SU-DHL-6 (cell line): ENCODE results near the gene JAK1.

ENCODE experiments used
- H2AFZ ChIP-seq: fragments of 200-600 bp; sonication (generic); 2 replicates; pipeline ENCODE4 v1.6.1; 2014; ENCODE audit warnings: low read depth, mild to moderate bottlenecking, moderate library complexity, mixed read lengths, antibody characterized with exemption, low read length; ENCODE audit not compliant: severe bottlenecking
- H3F3A ChIP-seq: fragments of 200-600 bp; shearing (Covaris generic); 2 replicates; pipeline ENCODE4 v1.6.0; 2016; ENCODE audit warnings: antibody characterized with exemption, mild to moderate bottlenecking; ENCODE audit not compliant: insufficient read depth
- H3K27ac ChIP-seq: fragments of 200-600 bp; sonication (generic); 2 replicates; pipeline ENCODE4 v1.5.1; 2016; ENCODE audit warnings: low read depth, mild to moderate bottlenecking, low read length, moderate library complexity, mixed read lengths
- H3K27me3 ChIP-seq: fragments of 200-600 bp; sonication (generic), shearing (Covaris generic); 2 replicates; pipeline ENCODE4 v1.6.0; 2014; ENCODE audit warnings: mild to moderate bottlenecking, low read length
- H3K36me3 ChIP-seq: fragments of 200-600 bp; sonication (generic); 2 replicates; pipeline ENCODE4 v1.6.1; 2014; ENCODE audit warnings: mild to moderate bottlenecking, low read length, mixed read lengths
- H3K4me2 ChIP-seq: fragments of 300-600, 200-600 bp; shearing (Covaris generic), sonication (generic); 2 replicates; pipeline ENCODE4 v1.6.0; 2014; ENCODE audit warnings: low read length, low read depth, mild to moderate bottlenecking; ENCODE audit not compliant: poor library complexity, severe bottlenecking
- H3K4me3 ChIP-seq: fragments of 200-600 bp; sonication (generic); 2 replicates; pipeline ENCODE4 v1.5.1; 2014; ENCODE audit warnings: antibody characterized with exemption, low read length, mild to moderate bottlenecking, mixed read lengths; ENCODE audit not compliant: insufficient read depth, poor library complexity, severe bottlenecking
- H3K79me2 ChIP-seq: fragments of 200-600 bp; sonication (generic); 2 replicates; pipeline ENCODE4 v1.6.1; 2014; ENCODE audit warnings: mild to moderate bottlenecking, low read length, moderate library complexity; ENCODE audit not compliant: insufficient read depth
- H3K9ac ChIP-seq: fragments of 200-600 bp; sonication (generic); 2 replicates; pipeline ENCODE4 v1.7.0; 2014; ENCODE audit warnings: mild to moderate bottlenecking, low read length
- H3K9me2 ChIP-seq: fragments of 200-600 bp; sonication (generic); replicated peaks from 2 replicates; pipeline ENCODE4 v1.6.1; 2014; ENCODE audit warnings: low read length; ENCODE audit not compliant: insufficient read depth
- H3K9me3 ChIP-seq: fragments of 200-600 bp; sonication (generic); 2 replicates; pipeline ENCODE4 v1.6.1; 2014; ENCODE audit warnings: low read length, mixed read lengths; ENCODE audit not compliant: insufficient read depth
- H4K20me1 ChIP-seq: fragments of 200-600 bp; sonication (generic); 2 replicates; pipeline ENCODE4 v1.6.1; 2014; ENCODE audit warnings: low read depth, mild to moderate bottlenecking, antibody characterized with exemption, low read length, moderate library complexity, mixed read lengths
- EZH2phosphoT487 ChIP-seq: fragments of 200-600 bp; sonication (generic), shearing (Covaris generic); conservative IDR thresholded peaks from 2 replicates; pipeline ENCODE4 v1.6.1; 2018; ENCODE audit warnings: mild to moderate bottlenecking, antibody characterized with exemption, low read length, moderate library complexity, mixed read lengths
- TF ChIP-seq, protein P1 (sequence below): fragments of 200-600 bp; sonication (generic); IDR thresholded peaks from one replicate; pipeline ENCODE4 v1.5.1; 2017; ENCODE audit warnings: antibody characterized with exemption, mild to moderate bottlenecking, low read length, moderate library complexity; ENCODE audit not compliant: insufficient read depth, poor library complexity, severe bottlenecking

The JAK1 gene

DNA sequence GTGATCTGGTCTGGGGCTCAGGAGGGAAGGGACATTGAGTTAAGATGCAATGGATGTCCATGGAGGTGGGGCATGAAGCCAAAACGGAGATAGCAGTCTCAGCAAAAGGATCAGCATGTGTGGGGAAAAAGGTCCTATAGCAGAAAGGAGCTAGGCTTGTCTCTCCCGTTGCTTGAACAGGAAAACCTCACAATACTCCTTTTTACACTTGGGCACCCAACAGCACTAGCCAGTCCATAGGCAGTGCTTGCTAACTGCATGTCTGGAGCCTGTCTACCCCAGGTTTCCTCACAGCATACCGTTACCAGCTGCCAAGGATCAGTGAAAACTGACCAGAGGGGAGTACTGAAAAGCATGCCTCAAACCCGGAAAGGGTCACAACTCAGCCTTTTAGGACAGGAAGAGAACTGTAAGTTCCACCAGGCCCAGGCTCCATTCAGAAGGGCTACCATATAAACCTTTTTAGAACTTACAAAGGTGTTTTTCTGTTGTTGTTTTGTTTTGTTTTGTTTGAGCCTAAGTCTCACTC is 78.6 kb downstream of the JAK1 start:
- Histone ChIP-seq H3F3A (no peaks in the 10 kb centered on the region), H3K9ac (no peak overlapping the region), H3K27ac (no peak overlapping the region), H3K36me3 (no peaks in the 10 kb centered on the region), H3K4me2 (no peak overlapping the region), H3K9me2 (no peaks in the 10 kb centered on the region), H3K4me3 (no peak overlapping the region), H3K9me3 (no peaks in the 10 kb centered on the region), H3K79me2 (peaks cover 4% of the 10 kb centered on the region; the same call in 1 of the 2 replicates), H4K20me1 (peaks cover 39% of the 10 kb centered on the region), H2AFZ (no peak overlapping the region), H3K27me3 (no peaks in the 10 kb centered on the region)
- TF ChIP-seq EZH2phosphoT487 = no peak
- TF ChIP-seq, protein P1, sequence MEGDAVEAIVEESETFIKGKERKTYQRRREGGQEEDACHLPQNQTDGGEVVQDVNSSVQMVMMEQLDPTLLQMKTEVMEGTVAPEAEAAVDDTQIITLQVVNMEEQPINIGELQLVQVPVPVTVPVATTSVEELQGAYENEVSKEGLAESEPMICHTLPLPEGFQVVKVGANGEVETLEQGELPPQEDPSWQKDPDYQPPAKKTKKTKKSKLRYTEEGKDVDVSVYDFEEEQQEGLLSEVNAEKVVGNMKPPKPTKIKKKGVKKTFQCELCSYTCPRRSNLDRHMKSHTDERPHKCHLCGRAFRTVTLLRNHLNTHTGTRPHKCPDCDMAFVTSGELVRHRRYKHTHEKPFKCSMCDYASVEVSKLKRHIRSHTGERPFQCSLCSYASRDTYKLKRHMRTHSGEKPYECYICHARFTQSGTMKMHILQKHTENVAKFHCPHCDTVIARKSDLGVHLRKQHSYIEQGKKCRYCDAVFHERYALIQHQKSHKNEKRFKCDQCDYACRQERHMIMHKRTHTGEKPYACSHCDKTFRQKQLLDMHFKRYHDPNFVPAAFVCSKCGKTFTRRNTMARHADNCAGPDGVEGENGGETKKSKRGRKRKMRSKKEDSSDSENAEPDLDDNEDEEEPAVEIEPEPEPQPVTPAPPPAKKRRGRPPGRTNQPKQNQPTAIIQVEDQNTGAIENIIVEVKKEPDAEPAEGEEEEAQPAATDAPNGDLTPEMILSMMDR = no peak

DNA sequence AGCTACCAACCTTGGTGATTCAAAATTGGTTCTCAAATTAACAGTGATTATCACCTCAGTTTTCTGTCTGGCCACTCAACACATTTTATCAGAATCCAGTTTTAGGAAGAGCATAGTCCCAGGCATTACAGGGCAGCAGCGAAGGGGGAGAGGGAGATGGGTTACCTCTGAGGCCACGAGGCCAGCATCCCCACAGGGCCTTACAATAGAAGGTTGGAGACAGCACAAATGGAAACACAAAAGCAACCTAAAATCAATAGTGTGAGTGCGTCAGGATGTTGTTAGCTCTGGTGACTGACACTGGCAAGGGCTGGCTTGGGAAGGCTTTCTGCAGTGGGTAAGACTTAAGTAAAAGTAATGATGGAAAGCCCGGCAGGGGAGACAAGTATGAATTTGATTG is 79.5 kb downstream of the JAK1 start:
- no peak overlapping the region for H2AFZ ChIP-seq
- no peak overlapping the region for H3K27ac ChIP-seq
- H3K4me3 ChIP-seq = no peak overlapping the region
- no peaks in the 10 kb centered on the region for H3K36me3 ChIP-seq
- no peak for TF ChIP-seq EZH2phosphoT487
- TF ChIP-seq, protein P1 = no peak
- no peaks in the 10 kb centered on the region for H3K27me3 ChIP-seq
- H4K20me1 ChIP-seq = peaks cover 30% of the 10 kb centered on the region
- no peak overlapping the region for H3K4me2 ChIP-seq
- H3K9me2 ChIP-seq = no peaks in the 10 kb centered on the region
- peaks cover 4% of the 10 kb centered on the region; the same call in 1 of the 2 replicates for H3K79me2 ChIP-seq
- no peaks in the 10 kb centered on the region for H3F3A ChIP-seq
- H3K9me3 ChIP-seq = no peaks in the 10 kb centered on the region
- H3K9ac ChIP-seq = no peak overlapping the region

DNA sequence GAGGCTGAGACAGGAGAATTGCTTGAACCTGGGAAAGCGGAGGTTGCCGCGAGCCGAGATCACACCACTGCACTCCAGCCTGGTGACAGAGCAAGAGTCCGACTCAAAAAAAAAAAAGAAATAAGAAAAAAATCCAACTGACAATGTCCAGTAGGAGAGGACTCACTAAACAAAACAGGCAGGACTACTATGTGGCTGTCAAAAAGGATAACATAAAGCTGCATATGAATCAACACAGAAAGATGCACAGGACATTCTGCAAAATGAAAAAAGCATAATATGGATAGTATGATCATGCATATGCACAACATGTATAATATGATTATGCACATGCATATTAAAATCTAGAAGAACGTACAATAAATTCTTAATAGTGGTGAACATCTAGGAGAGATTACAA is 80.7 kb downstream of the JAK1 start:
- no peaks in the 10 kb centered on the region for H3K27me3 ChIP-seq
- H3F3A ChIP-seq = no peaks in the 10 kb centered on the region
- no peak overlapping the region for H3K4me3 ChIP-seq
- H2AFZ ChIP-seq = no peak overlapping the region
- H3K36me3 ChIP-seq = no peaks in the 10 kb centered on the region
- H3K9me2 ChIP-seq = no peaks in the 10 kb centered on the region
- no peak overlapping the region for H3K4me2 ChIP-seq
- H3K9me3 ChIP-seq = no peaks in the 10 kb centered on the region
- no peaks in the 10 kb centered on the region; the same call in 1 of the 2 replicates for H3K79me2 ChIP-seq
- TF ChIP-seq, protein P1 = no peak
- TF ChIP-seq EZH2phosphoT487 = no peak
- H3K9ac ChIP-seq = no peak overlapping the region
- H3K27ac ChIP-seq = no peak overlapping the region
- H4K20me1 ChIP-seq = peaks cover 19% of the 10 kb centered on the region
